ENCODE results near the gene AK4. TPM values are rescaled to one million over a fixed set of nuclear protein-coding genes. Genes with fewer than 3 reads are reported as not detected.
"Not testable (repeated sequence)": the region's sequence is repeated elsewhere in the genome, so short reads cannot be mapped to it uniquely, and the experiment has no call there.

Gene AK4
- total RNA-seq, 2 experiments from 2014 or later: 108 to 112 TPM

- H3K36me3 Mint-ChIP-seq (ENCODE audit: low read depth): no peaks in the 10 kb centered on the region
- H3K4me1 Mint-ChIP-seq (ENCODE audit: low read depth): peaks cover 3% of the 10 kb centered on the region
- CTCF ChIA-PET: no interaction called here
- no peak overlapping the region for H3K4me3 Mint-ChIP-seq
- no peak overlapping the region for H3K27ac Mint-ChIP-seq
- no peaks in the 10 kb centered on the region for H3K9me3 Mint-ChIP-seq (ENCODE audit: insufficient read depth)
- no peak for DNase-seq
- H3K27me3 Mint-ChIP-seq (ENCODE audit: low read depth): peaks cover 27% of the 10 kb centered on the region
- no peak for ATAC-seq
- POLR2A ChIA-PET: no interaction called here
Observed at GRCh38 chr1:65141394-65141793, 6.6 kb upstream of the AK4 start.

- Mint-ChIP-seq H3K27ac (no peak overlapping the region), H3K4me1 (ENCODE audit: low read depth) (peaks cover 9% of the 10 kb centered on the region), H3K36me3 (ENCODE audit: low read depth) (no peaks in the 10 kb centered on the region), H3K4me3 (no peak overlapping the region), H3K27me3 (ENCODE audit: low read depth) (peaks cover 31% of the 10 kb centered on the region), H3K9me3 (ENCODE audit: insufficient read depth) (no peaks in the 10 kb centered on the region)
- POLR2A ChIA-PET: no interaction called here
- CTCF ChIA-PET: no interaction called here
- DNase-seq (no peak), ATAC-seq (no peak)
Observed at GRCh38 chr1:65141918-65142317, 6.1 kb upstream of the AK4 start.

GRCh38 chr1:65143112-65143658 is 4.8 kb upstream of the AK4 start:
- CTCF ChIA-PET; DNase-seq; ATAC-seq; H3K27ac Mint-ChIP-seq; H3K9me3 Mint-ChIP-seq (ENCODE audit: insufficient read depth); H3K36me3 Mint-ChIP-seq (ENCODE audit: low read depth); POLR2A ChIA-PET; H3K4me3 Mint-ChIP-seq: not testable (repeated sequence)
- Mint-ChIP-seq H3K27me3 (ENCODE audit: low read depth) (peaks cover 28% of the 10 kb centered on the region), H3K4me1 (ENCODE audit: low read depth) (peaks cover 11% of the 10 kb centered on the region)

- peak overlapping the region; percentile 79 for H3K4me3 Mint-ChIP-seq
- no peak for DNase-seq
- POLR2A ChIA-PET: no interaction called here
- H3K27me3 Mint-ChIP-seq (ENCODE audit: low read depth): peaks cover 16% of the 10 kb centered on the region
- CTCF ChIA-PET: no interaction called here
- H3K36me3 Mint-ChIP-seq (ENCODE audit: low read depth): peaks cover 24% of the 10 kb centered on the region
- no peak for ATAC-seq
- H3K9me3 Mint-ChIP-seq (ENCODE audit: insufficient read depth): no peaks in the 10 kb centered on the region
- peak overlapping the region; percentile 75 for H3K27ac Mint-ChIP-seq
- peaks cover 33% of the 10 kb centered on the region for H3K4me1 Mint-ChIP-seq (ENCODE audit: low read depth)
Observed at GRCh38 chr1:65146908-65147423, 1.0 kb upstream of the AK4 start.

GRCh38 chr1:65147424-65148177 is 402 bp upstream of the AK4 start:
- ATAC-seq (peak; percentile 65), DNase-seq (peak; percentile 79)
- ChIA-PET POLR2A (no interaction called here), CTCF (no interaction called here)
- peaks cover 13% of the 10 kb centered on the region for H3K27me3 Mint-ChIP-seq (ENCODE audit: low read depth)
- peaks cover 24% of the 10 kb centered on the region for H3K36me3 Mint-ChIP-seq (ENCODE audit: low read depth)
- H3K4me1 Mint-ChIP-seq (ENCODE audit: low read depth): peaks cover 33% of the 10 kb centered on the region
- H3K4me3 Mint-ChIP-seq: peak overlapping the region; percentile 79
- H3K9me3 Mint-ChIP-seq (ENCODE audit: insufficient read depth): no peaks in the 10 kb centered on the region
- H3K27ac Mint-ChIP-seq: peak overlapping the region; percentile 82

GRCh38 chr1:65148548-65149350 is 746 bp downstream of the AK4 start:
- Mint-ChIP-seq H3K9me3 (ENCODE audit: insufficient read depth) (no peaks in the 10 kb centered on the region), H3K4me3 (peak overlapping the region; percentile 79), H3K27me3 (ENCODE audit: low read depth) (peaks cover 13% of the 10 kb centered on the region), H3K27ac (peak overlapping the region; percentile 75), H3K4me1 (ENCODE audit: low read depth) (peaks cover 33% of the 10 kb centered on the region), H3K36me3 (ENCODE audit: low read depth) (peaks cover 28% of the 10 kb centered on the region)
- peak; percentile 68 for ATAC-seq
- CTCF ChIA-PET: interaction anchor here (0.7 to 1.5 kb wide), 3 partner anchors 60 to 86 kb away, joined by 3 read pairs; no protein-coding TSS in a partner anchor
- POLR2A ChIA-PET: no interaction called here
- DNase-seq: peak; percentile 82

- Mint-ChIP-seq H3K36me3 (ENCODE audit: low read depth) (peaks cover 32% of the 10 kb centered on the region), H3K4me1 (ENCODE audit: low read depth) (peaks cover 35% of the 10 kb centered on the region), H3K4me3 (peak overlapping the region; percentile 79), H3K9me3 (ENCODE audit: insufficient read depth) (no peaks in the 10 kb centered on the region), H3K27ac (peak overlapping the region; percentile 44), H3K27me3 (ENCODE audit: low read depth) (peaks cover 13% of the 10 kb centered on the region)
- DNase-seq (no peak), ATAC-seq (peak; percentile 1)
- CTCF ChIA-PET: interaction anchor here (1.0 to 1.5 kb wide), 2 partner anchors 59 to 87 kb away, joined by 3 read pairs; no protein-coding TSS in a partner anchor
- POLR2A ChIA-PET: no interaction called here
Observed at GRCh38 chr1:65149351-65150107, 1.5 kb downstream of the AK4 start.

- no peak overlapping the region for H3K27ac Mint-ChIP-seq
- H3K36me3 Mint-ChIP-seq (ENCODE audit: low read depth): peaks cover 33% of the 10 kb centered on the region
- no peaks in the 10 kb centered on the region for H3K9me3 Mint-ChIP-seq (ENCODE audit: insufficient read depth)
- H3K4me3 Mint-ChIP-seq: peak overlapping the region; percentile 79
- ChIA-PET CTCF (interaction anchor here (1.1 to 1.5 kb wide), 2 partner anchors 59 to 88 kb away, joined by 3 read pairs; no protein-coding TSS in a partner anchor), POLR2A (no interaction called here)
- DNase-seq (no peak), ATAC-seq (no peak)
- peaks cover 35% of the 10 kb centered on the region for H3K4me1 Mint-ChIP-seq (ENCODE audit: low read depth)
- peaks cover 10% of the 10 kb centered on the region for H3K27me3 Mint-ChIP-seq (ENCODE audit: low read depth)
Observed at GRCh38 chr1:65150108-65150463, 2.1 kb downstream of the AK4 start.

GRCh38 chr1:65150583-65151263 is 2.7 kb downstream of the AK4 start:
- Mint-ChIP-seq H3K4me3 (peak overlapping the region; percentile 36), H3K27ac (no peak overlapping the region)
- CTCF ChIA-PET: interaction anchor here (1.0 to 1.1 kb wide), 2 partner anchors 58 to 86 kb away, joined by 3 read pairs; no protein-coding TSS in a partner anchor

GRCh38 chr1:65151641-65152040 is 3.6 kb downstream of the AK4 start:
- Mint-ChIP-seq H3K4me3 (no peak overlapping the region), H3K36me3 (ENCODE audit: low read depth) (peaks cover 33% of the 10 kb centered on the region), H3K27me3 (ENCODE audit: low read depth) (peaks cover 2% of the 10 kb centered on the region), H3K4me1 (ENCODE audit: low read depth) (peaks cover 29% of the 10 kb centered on the region), H3K27ac (no peak overlapping the region), H3K9me3 (ENCODE audit: insufficient read depth) (no peaks in the 10 kb centered on the region)
- ChIA-PET CTCF (interaction anchor here (1.0 kb wide), 1 partner anchor 87 kb away, joined by 3 read pairs; no protein-coding TSS in a partner anchor), POLR2A (no interaction called here)
- no peak for DNase-seq
- ATAC-seq: no peak

More at GRCh38 chr1:65150583-65151263, 2.7 kb downstream of the AK4 start:
- ATAC-seq (no peak), DNase-seq (no peak)
- Mint-ChIP-seq H3K4me1 (ENCODE audit: low read depth) (peaks cover 35% of the 10 kb centered on the region), H3K27me3 (ENCODE audit: low read depth) (peaks cover 4% of the 10 kb centered on the region), H3K9me3 (ENCODE audit: insufficient read depth) (no peaks in the 10 kb centered on the region), H3K36me3 (ENCODE audit: low read depth) (peaks cover 33% of the 10 kb centered on the region)
- POLR2A ChIA-PET: no interaction called here

- CTCF ChIA-PET: no interaction called here
- no peaks in the 10 kb centered on the region for H3K27me3 Mint-ChIP-seq (ENCODE audit: low read depth)
Observed at GRCh38 chr1:65153635-65154034, 5.6 kb downstream of the AK4 start.

More at GRCh38 chr1:65153635-65154034, 5.6 kb downstream of the AK4 start:
- H3K36me3 Mint-ChIP-seq (ENCODE audit: low read depth): peaks cover 37% of the 10 kb centered on the region
- ATAC-seq (no peak), DNase-seq (no peak)
- no peaks in the 10 kb centered on the region for H3K9me3 Mint-ChIP-seq (ENCODE audit: insufficient read depth)
- H3K4me3 Mint-ChIP-seq: no peak overlapping the region
- no peak overlapping the region for H3K27ac Mint-ChIP-seq
- peaks cover 25% of the 10 kb centered on the region for H3K4me1 Mint-ChIP-seq (ENCODE audit: low read depth)
- POLR2A ChIA-PET: no interaction called here

Data from activated CD8-positive, alpha-beta T cell treated with anti-CD3 and anti-CD28 coated beads, Interleukin-2, amount 10 ng/mL, durations not matched to agents 7 days and 5 days (primary cell).